Effector memory CD4-positive, alpha-beta T cell (primary cell): ENCODE results near the gene NACAD.
A peak's percentile ranks its signal among the peaks of the same experiment; 100 is the strongest.

Experiments used
- DNase-seq, 3 donors: peaks; one replicate each; pipeline ENCODE4 v3.0.0-alpha.2; 2020
- H3K27ac ChIP-seq: 2 replicates; pipeline ENCODE4 v1.7.0; 2013; ENCODE audit warnings: mild to moderate bottlenecking, low read length, moderate library complexity; ENCODE audit not compliant: insufficient read depth, poor library complexity, severe bottlenecking
- H3K27me3 ChIP-seq: replicated peaks from 2 replicates; pipeline ENCODE4 v1.7.0; 2013; ENCODE audit warnings: mild to moderate bottlenecking, low read length; ENCODE audit not compliant: insufficient read depth, control insufficient read depth, poor library complexity, severe bottlenecking
- H3K36me3 ChIP-seq: 2 replicates; pipeline ENCODE4 v1.7.0; 2013; ENCODE audit warnings: mild to moderate bottlenecking, low read length, moderate library complexity; ENCODE audit not compliant: control insufficient read depth, insufficient read depth
- H3K4me1 ChIP-seq: 2 replicates; pipeline ENCODE4 v1.7.0; 2013; ENCODE audit warnings: low read length, mild to moderate bottlenecking; ENCODE audit not compliant: control insufficient read depth, insufficient read depth, poor library complexity, severe bottlenecking
- H3K4me3 ChIP-seq: 2 replicates; pipeline ENCODE4 v1.7.0; 2013; ENCODE audit warnings: low read length, low read depth, mild to moderate bottlenecking; ENCODE audit not compliant: insufficient read depth, poor library complexity, severe bottlenecking
- H3K9me3 ChIP-seq: 2 replicates; pipeline ENCODE4 v1.7.0; 2013; ENCODE audit warnings: mild to moderate bottlenecking, low read length, moderate library complexity; ENCODE audit not compliant: control insufficient read depth

Gene NACAD

DNA sequence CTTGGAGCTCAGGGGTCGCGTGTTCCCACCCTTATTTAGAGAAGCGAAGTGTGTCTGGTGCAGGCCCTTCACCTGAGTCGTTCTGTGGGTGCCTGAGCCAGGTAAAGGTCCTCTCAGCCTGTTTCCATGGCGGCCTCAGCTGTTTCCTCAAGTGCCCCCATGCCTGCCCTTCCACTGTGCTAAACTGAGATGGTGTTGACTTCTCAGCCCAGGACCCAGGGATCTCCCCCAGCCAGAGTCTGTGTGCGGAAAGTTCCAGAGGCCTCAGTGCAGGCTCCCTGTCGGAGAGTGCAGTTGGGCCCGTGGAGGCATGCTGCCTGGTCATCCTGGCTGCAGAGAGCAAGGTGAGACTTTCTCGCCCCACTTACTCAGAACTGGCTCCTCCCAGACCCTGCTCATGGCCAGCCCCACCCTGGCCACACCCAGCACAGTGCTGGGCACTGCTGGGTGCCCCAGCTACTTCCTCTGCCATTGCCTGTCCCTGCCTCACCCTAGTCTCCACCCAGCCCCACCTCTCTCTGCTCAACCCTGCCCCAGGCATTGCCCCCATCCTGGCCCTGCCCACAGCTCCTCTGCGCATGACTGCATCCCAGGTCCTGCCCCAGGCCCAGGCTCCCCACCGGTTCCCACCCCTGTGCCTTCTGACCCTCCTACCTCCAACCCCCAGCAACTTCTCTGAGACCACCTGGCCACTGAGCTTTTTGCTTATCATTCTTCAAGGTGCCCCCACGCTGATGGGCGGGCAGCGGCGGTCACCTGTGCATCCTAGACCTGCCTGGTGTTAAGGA is 20.3 kb downstream of the NACAD start:
- Histone ChIP-seq H3K9me3 (no peaks in the 10 kb centered on the region), H3K4me3 (no peak overlapping the region), H3K4me1 (no peaks in the 10 kb centered on the region), H3K36me3 (peaks cover 89% of the 10 kb centered on the region), H3K27ac (no peak overlapping the region), H3K27me3 (no peaks in the 10 kb centered on the region)
- no peak for DNase-seq

- H3K36me3 ChIP-seq = peaks cover 84% of the 10 kb centered on the region
- H3K27ac ChIP-seq = no peak overlapping the region
- no peaks in the 10 kb centered on the region for H3K4me1 ChIP-seq
- H3K4me3 ChIP-seq = no peak overlapping the region
- no peaks in the 10 kb centered on the region for H3K9me3 ChIP-seq
- H3K27me3 ChIP-seq = no peaks in the 10 kb centered on the region
- DNase-seq = no peak
Observed at GRCh38 chr7:45067582-45067981, 21.2 kb downstream of the NACAD start.

GRCh38 chr7:45066409-45066808 is 22.4 kb downstream of the NACAD start:
- DNase-seq = no peak
- Histone ChIP-seq H3K36me3 (peaks cover 81% of the 10 kb centered on the region), H3K9me3 (no peaks in the 10 kb centered on the region), H3K27ac (no peak overlapping the region), H3K27me3 (no peaks in the 10 kb centered on the region), H3K4me1 (peaks cover 6% of the 10 kb centered on the region), H3K4me3 (no peak overlapping the region)

GRCh38 chr7:45065031-45065995 is 23.5 kb downstream of the NACAD start:
- H3K27ac ChIP-seq = no peak overlapping the region
- no peak for DNase-seq
- H3K9me3 ChIP-seq = no peaks in the 10 kb centered on the region
- H3K4me3 ChIP-seq = no peak overlapping the region
- H3K36me3 ChIP-seq = peaks cover 71% of the 10 kb centered on the region
- peaks cover 13% of the 10 kb centered on the region for H3K4me1 ChIP-seq
- no peaks in the 10 kb centered on the region for H3K27me3 ChIP-seq

- Histone ChIP-seq H3K27ac (no peak overlapping the region), H3K27me3 (no peaks in the 10 kb centered on the region), H3K36me3 (peaks cover 60% of the 10 kb centered on the region), H3K4me3 (no peak overlapping the region), H3K4me1 (peaks cover 16% of the 10 kb centered on the region), H3K9me3 (no peaks in the 10 kb centered on the region)
- no peak for DNase-seq
Observed at GRCh38 chr7:45064047-45064725, 24.6 kb downstream of the NACAD start.

- peaks cover 16% of the 10 kb centered on the region for H3K4me1 ChIP-seq
- no peak overlapping the region for H3K4me3 ChIP-seq
- peak overlapping the region; percentile 14 for H3K27ac ChIP-seq
- H3K27me3 ChIP-seq = no peaks in the 10 kb centered on the region
- no peaks in the 10 kb centered on the region for H3K9me3 ChIP-seq
- no peak for DNase-seq
- peaks cover 42% of the 10 kb centered on the region for H3K36me3 ChIP-seq
Observed at GRCh38 chr7:45061806-45062425, 26.9 kb downstream of the NACAD start.

GRCh38 chr7:45061352-45061751 is 27.4 kb downstream of the NACAD start:
- no peak overlapping the region for H3K4me3 ChIP-seq
- H3K27me3 ChIP-seq = no peaks in the 10 kb centered on the region
- peaks cover 16% of the 10 kb centered on the region for H3K4me1 ChIP-seq
- DNase-seq = no peak
- H3K36me3 ChIP-seq = peaks cover 39% of the 10 kb centered on the region
- no peaks in the 10 kb centered on the region for H3K9me3 ChIP-seq
- H3K27ac ChIP-seq = peak overlapping the region; percentile 14

GRCh38 chr7:45060295-45060694 is 28.5 kb downstream of the NACAD start:
- Histone ChIP-seq H3K4me1 (peaks cover 16% of the 10 kb centered on the region), H3K36me3 (peaks cover 32% of the 10 kb centered on the region), H3K4me3 (no peak overlapping the region), H3K27ac (no peak overlapping the region), H3K9me3 (no peaks in the 10 kb centered on the region), H3K27me3 (no peaks in the 10 kb centered on the region)
- no peak for DNase-seq

GRCh38 chr7:45057878-45058277 is 30.9 kb downstream of the NACAD start:
- no peak overlapping the region for H3K4me3 ChIP-seq
- H3K9me3 ChIP-seq = no peaks in the 10 kb centered on the region
- DNase-seq = no peak
- H3K27me3 ChIP-seq = no peaks in the 10 kb centered on the region
- H3K27ac ChIP-seq = no peak overlapping the region
- peaks cover 18% of the 10 kb centered on the region for H3K4me1 ChIP-seq
- H3K36me3 ChIP-seq = peaks cover 20% of the 10 kb centered on the region
